Limb (tissue), 2 donors: Measurements from ENCODE around the gene EPS15.
A peak's percentile ranks its signal among the peaks of the same experiment; 100 is the strongest.
"Not testable (repeated sequence)": the region's sequence is repeated elsewhere in the genome, so short reads cannot be mapped to it uniquely, and the experiment has no call there.

ENCODE experiments used
- DNase-seq, 2 donors: peaks; one replicate each; pipeline ENCODE4 v3.0.0-alpha.2; 2016; ENCODE audit errors: extremely low spot score in 2 of 2

The EPS15 gene

DNA sequence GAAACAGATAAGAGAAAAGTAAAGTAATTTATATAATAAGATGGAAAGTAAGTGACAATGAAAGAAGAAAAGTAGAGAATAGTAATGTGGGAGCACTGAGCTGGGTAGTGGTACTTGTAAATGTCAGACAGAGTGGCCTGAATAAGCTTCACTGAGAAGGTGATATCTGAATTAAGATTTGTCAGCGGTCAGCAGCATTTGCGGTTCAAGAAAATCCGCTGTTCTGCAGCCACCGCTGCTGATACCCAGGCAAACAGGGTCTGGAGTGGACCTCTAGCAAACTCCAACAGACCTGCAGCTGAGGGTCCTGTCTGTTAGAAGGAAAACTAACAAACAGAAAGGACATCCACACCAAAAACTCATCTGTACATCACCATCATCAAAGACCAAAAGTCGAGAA, 132.8 kb downstream of the EPS15 start:
- DNase-seq, result not testable (repeated sequence)

DNA sequence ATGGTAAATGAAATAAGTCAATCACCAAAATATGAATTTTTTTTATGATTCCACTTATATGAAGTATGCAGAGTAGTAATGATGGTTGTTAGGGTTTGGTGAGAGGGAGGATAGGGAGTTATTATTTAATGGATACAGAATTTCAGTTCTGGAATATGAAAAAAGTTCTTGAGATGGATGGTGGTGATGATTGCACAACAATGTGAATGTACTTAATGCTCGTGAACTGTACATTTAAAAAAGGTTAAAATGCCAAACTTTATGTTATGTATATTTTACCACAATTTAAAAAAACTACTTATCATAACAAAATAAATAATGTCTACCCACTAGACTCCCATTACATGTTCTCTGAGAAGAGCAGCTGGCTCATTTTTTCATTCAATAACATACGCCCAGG, 133.3 kb downstream of the EPS15 start:
- no peak for DNase-seq

DNA sequence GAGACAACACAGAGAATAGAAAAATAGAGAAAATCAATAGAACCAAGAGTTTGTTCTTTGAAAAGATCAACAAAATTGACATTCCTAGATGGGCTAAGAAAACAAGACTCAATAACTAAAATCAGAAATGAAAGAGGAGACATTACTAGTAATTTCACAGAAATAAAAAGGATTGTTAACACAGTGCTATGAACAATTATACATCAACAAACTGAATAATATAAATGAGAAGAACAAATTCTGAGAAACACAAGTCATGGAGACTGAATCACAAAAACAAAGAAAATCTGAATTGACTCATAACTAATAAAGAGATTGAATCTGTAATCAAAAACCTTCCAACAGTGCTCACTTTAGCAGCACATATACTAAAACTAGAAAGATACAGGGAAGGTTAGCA, 137.1 kb downstream of the EPS15 start:
- no peak for DNase-seq

DNA sequence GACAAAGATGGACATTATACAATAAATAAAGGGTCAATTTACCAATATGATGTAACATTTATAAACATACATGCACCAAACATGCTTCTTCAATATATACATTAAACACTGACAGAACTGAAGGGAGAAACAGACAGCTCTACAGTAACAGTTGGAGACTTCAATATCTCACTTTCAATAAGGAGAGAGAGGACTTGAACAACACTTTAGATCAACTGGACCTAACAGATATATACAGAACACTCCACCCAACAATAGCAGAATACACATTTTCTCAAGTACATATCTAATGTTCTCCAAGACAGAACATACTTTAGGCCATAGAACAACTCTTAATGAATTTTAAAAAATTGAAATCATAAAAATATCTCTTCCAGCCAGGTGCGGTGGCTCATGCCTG, 138.1 kb downstream of the EPS15 start:
- no peak for DNase-seq

DNA sequence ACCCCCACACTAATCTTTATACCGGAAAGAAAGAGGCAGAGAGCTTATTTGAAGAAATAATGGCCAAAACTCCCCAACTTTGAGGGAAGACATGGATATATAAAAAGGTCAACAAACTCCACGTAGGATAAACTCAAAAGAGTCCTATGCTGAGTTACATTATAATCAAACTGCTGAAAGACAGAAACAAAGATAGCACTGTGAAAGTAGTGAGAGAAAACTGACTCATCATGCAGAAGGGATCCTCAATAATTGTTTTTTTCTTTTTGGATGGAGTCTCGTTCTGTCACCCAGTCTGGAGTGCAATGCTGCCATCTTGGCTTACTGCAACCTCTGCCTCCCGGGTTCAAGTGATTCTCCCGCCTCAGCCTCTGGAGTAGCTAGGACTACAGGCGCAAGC, 140.2 kb downstream of the EPS15 start:
- no peak for DNase-seq

DNA sequence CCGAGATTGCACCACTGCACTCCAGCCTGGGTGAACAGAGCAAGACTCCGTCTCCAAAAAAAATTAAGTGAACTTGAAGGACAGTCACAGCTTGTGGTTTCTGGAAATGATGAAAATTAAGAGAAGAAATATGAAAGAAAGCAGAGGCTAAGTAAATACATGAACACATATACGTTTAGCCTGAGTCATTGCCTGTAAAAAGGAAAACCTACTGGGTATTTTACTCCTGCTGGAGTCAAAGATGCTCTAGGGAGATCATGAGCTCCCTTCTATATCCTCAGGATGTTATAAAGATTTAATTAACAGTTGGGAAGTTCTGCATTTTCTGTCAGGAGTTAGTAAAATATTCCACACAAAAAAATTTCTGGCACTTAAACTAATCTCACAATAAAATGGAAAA, 145.2 kb downstream of the EPS15 start:
- DNase-seq, result no peak

DNA sequence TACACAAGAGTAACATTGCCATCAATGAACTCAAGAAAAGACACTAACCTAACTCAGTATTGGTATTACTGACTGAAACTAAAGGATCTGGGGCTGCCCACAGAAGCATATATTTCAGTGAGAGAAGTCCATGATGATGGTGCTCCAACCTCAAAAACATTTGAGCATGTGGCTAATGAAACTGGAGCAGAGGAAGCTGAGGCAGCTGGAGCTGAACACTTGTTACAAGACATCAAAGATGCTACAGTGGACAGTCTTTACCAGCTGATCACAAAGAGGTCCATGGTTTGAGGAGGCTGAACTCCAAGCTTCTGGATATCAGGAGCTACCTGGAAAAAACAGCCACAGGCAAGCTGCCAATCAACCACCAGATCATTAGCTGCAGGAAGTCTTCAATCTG, 146.5 kb downstream of the EPS15 start:
- DNase-seq, result no peak

DNA sequence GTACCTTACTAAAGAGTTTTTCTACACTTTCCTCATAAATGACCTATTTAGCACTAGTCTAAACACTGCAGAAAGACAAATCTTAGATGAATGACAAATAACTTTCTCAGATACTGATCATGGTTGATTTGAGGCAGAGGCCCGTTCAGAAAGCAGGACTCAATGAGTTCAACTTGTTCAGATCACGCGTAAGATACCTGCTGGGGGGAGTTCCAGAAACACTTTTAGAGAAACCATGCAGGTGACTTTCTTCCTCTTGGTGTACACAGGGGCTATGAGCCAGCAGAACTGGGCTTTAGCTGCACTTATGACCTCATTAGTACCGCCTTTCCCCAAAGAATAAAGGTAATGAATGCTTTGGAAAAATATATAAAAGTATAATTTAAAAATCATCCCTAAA, 149.9 kb downstream of the EPS15 start:
- no peak for DNase-seq

DNA sequence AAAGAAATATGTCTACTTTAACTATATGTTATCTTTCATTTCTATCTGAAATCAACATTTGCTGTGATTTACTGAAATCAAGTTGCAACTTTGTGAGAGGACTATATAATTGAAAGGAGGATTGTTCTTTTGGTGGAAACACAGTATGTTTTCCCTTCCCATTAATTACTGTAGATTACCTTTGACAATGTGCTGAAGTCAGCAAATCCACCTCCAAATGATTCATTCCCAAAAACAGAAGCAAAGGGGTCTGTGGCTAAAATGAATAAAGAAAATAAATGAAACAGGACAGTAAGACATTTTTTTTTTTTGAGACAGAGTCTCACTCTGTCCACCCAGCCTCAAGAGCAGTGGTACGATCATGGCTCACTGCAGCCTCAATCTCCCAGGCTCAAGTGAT, 153.3 kb downstream of the EPS15 start:
- DNase-seq, result no peak

DNA sequence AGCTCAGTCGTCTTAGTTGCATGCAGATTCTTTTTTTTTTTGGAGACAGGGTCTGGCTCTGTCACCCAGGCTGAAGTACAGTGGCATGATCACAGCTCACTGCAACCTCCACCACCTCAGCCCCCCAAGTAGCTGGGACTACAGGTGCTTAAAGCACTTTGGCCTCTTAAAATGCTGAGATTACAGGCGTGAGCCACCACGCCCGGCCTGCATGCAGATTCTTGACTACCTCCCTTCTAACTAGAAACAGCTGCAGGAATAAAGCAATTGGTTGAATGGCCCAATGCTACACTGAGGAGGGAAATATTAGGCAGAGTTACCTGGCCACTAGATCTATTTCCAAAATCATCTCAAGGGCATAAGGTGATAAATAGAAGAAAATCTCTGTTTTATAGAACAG, 159.2 kb downstream of the EPS15 start:
- no peak for DNase-seq

DNA sequence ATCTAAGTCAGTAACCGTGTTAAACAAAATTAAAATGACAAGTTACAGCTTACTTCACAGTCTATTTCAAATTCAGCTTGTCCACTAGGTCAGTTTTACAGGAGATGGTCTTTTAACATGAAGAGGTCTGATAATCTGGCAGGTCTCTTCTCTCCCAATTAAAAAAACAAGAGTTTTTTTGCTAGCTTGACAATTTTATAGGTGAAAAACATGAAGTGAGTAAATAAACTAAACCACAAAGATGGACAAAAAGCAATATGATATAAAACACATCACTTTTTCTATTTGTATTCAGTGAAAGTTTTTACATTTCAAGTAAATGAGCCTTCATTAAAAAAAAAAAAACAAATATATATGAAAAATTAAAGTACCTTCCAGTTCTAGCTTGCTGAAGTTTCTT, 163.7 kb downstream of the EPS15 start:
- DNase-seq, result no peak

DNA sequence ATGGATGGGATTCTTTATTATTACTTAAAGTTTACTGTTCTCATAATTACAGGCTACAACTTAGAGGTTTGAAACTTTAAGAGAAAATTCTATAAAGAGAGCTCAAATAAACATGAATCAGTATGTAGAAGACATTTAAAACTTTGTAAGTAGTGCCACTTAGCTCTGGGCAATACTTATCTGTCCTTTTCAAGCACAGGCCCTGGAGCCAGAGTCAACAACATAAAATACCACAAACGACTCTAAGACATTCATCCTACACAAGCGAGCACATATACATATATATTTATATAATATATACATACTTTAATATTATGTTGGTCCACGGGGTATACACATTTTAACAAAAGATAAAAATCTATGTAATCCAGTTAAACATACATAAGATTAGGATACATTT, 164.7 kb downstream of the EPS15 start:
- no peak for DNase-seq

DNA sequence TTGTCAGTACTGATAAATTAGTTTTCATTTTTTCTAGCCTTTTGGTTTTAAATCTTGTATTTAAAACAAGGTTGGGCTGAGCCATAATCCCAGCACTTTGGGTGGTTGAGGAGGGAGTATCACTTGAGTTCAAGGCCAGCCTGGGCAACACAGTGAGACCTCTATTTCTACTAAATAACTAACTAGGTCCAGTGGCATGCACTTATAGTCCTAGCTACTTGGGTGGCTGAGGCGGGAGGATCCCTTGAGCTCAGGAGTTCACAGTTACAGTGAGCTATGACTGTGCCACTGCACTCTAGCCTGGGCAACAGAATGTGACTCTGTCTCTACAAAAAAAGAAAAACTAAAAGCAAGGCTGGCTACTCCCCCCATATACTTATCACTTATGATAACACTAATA, 167.2 kb downstream of the EPS15 start:
- no peak for DNase-seq

DNA sequence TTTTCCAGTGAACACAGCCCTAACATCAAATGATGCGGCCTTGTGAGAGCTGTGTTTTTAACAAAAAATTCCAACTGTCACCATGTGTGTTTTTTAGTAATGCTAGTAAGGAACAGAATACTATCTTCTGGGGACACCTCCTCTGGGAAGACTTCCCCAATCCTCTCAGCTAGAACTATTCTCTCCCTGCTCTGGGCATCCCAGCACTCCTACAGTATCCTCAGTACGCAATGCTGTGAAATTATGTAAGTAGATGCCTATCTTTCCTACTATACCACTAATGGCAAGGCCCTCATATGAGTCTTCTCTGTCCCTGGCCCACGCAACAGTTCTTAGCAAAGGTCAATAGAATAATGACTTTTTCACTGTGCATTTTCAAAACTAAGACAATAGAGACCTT, 169.2 kb downstream of the EPS15 start:
- no peak for DNase-seq

DNA sequence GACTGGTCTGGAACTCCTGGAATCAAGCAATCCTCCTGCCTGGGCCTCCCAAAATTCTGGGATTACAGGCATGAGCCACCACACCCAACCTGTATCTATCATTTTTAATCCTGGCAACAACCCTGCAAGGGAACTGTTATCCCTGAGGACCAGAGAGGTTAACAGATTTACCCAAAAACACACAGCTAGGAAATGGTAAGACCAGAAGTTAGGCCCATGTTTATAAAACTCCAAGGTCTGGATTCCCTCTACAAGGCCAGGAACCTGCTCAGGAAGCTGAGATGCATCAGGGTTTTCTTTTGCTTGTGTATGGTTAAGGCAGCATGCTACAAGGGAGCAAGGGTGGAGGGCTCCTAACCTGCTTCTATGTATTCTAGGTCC, 170.9 kb downstream of the EPS15 start:
- DNase-seq, result no peak

DNA sequence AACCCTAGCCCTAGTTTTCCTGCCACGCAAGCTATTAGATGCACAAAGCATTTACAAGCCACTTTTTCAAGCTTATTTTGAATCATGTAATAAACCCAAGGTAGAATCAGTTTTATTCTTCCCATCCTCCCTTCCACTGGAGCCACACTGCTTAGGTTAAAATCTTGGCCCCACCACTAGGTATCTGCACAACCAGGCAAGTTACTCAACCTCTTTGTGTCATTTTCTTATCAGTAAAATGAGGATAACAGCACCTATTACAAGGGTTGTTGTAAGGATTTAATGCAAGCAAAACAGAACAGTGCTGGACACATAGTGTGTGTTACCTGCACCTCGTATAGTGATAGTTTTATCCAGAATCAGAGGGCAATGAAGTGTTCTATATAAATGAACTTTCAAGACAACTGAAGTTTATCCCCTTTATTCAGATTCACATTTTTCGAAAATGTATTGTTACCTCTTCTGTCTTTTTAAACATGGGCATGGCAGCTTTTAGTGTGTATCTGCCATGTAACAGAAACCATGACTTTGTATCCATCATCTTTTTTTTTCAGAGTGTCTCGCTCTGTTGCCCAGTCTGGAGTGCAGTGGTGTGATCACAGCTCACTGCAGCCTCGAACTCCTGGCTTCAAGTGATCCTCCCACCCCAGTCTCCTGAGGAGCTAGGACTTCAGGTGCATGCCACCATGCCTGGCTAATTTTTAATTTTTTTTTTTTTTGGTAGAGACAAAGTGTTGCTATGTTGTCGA, 171.5 kb downstream of the EPS15 start:
- no peak for DNase-seq

DNA sequence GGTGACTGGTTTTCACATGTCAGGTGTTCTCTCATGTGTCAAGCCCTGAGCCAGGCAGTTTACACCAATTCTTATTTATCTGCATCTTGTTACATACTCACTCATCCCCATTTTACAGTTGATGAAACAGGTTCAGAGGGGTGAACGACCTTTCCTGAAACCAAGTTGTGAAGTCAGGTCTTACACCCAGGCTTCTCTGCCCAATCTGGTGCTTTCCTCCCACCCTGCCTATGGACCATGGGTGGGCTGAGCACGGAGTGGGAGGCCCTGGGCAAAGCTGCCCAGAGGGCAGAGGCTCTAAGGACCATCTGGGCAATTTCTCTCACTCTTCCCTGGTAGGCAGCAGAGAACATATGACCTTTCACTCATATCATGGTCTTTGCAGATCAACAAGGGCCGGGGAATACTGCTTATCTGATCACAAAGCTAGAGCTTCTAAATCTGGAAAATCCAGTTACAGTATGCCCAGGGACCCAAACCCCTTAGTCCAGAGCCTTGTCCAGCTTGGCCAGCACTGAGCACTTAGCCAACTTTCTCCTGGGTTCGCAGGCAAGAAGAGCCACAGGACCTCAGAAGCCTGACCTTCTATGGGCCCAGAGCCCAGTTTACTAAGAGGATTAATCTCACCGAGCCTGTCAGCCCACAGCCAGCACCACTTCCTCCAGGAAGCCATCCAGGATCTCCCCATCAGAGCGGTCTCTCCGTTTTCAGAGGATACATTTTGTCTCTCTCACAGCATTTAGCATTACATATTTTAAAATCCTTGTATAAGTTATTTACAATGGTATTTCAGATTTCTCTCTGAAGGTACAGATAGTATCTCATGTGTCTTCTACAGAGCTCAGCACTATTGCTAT, 172.8 kb downstream of the EPS15 start:
- no peak for DNase-seq

DNA sequence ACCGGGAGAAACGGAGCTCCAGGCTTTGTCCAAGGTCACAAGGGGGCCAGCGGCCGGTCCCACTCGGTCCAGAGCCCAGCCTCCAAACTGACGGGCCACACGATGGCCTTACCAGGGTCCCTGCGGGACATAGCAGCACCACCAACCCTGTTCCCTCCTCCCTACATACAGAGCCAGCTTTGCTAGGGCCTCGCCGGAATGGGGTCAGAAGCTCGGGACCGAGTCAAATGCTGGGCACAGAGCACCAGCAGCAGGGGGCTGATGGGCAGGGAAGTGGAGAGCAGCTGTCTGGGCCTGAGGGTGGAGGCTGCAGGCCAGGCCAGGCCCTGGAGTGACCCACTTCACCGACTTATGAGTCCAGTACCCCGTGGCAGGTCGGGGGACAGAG, 173.8 kb downstream of the EPS15 start:
- DNase-seq, result no peak

DNA sequence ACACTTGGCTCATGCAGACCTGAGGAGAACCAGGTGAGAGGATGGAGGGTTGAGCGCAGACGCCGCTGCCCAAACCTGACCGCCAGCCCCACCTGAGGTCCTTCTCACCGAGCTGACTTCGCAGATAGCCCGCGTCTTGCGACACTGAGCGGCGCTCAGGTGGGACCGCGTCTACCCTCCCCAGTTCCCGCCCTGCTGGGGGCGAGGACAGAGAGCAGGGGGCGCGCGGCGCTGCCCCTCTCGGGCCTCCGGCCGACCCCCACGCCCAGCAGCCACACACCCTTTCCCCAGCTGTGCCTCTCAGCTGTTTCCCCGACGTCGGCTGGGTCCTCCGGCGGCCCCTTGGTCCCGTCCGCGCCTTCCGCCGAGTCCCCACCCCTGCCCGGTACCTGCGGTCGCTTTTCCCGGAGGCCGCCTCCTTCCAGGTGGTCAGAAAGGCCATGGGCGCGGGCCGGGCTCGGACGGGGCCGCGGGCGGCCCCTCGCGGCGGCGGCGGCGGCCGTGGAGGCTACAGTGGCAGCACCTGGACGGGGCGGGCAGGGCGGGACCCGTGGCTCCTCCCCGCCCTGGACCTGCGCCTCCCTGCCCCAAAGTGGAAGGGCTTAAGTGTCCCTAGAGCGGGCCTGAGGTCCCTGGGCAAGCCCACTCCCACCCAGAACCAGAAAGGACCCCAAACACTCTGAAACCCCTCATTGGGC, 174.3 kb downstream of the EPS15 start:
- DNase-seq, result peak in 1 of 2 donors; percentile 44

DNA sequence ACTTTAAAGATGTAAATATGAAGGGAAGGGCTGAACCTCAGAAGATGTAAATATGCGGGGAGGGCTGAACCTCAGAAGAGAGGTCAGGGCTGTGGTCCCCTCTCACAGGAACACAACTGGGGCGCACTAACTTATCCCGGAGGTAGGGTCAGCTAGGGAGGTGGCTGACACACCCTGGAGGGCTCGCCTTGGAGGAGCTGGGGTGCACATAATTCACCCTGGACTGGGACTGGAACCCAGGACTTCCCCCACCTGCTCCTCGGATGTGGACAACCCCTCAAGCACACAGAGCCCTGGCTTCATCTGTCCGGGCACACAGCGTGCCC, 174.8 kb downstream of the EPS15 start:
- DNase-seq, result no peak

DNA sequence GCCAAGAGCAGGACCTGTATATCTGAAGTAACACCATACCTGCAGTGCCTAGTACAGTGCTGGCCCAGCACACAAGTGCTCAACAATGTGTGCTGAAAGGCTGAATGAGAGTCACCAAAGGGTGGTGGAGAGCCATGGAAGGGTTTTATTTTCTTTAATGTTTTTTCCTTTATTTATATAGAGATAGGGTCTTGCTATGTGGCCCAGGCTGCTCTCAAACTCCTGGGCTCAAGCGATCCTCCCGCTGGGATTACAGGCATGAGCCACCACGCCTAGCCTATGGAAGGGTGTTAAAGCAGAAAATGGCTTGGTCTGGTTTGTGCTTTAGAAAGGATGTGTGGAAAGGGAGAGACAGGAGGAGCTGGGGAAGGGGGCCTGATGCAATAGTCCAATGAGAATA, 175.4 kb downstream of the EPS15 start:
- DNase-seq, result no peak

DNA sequence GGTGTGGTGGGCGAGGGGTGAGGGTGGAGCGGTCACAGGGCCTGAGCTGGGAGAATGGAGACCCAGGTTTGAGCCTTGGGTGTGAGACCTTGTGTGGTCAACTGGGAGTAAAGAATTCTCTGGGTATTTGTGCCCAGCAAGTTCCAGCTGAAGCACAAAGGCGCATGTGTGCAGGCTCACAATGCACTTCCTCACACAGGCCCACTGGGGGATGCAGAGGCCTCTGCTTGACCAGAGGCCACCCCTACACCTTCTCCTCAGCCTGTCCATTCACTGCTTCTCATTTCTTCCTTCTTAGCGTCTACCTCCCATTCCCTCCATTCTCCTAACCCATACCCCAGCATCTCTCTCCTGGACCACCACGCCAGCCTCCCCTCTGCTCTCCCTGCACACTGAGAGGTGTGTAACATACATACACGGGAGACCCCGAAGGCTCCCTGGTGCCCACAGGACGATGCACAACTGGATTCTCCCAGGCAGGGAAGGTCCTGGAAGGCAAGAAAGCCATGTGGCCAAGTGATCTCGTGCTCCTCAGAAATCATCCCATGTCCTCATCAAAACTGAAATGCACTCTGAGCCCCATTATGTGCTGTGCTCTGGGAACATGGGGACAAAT, 176.4 kb downstream of the EPS15 start:
- no peak for DNase-seq
